HepG2 (cell line): Measurements from ENCODE around the gene STIM1. TPM values are rescaled to one million over a fixed set of nuclear protein-coding genes. Genes with fewer than 3 reads are reported as not detected.

Experiments used
- ATF7 ChIP-seq, 2 experiments: fragments of 450-650 bp in 1 of 2; sonication (generic) in 1 of 2; formaldehyde crosslinking in 1 of 2; IDR thresholded peaks; 2 replicates each; pipeline versions ENCODE4 v1.4.0 to v1.6.1; 2016 to 2020; ENCODE audit warnings: antibody characterized with exemption in 1 of 2, mild to moderate bottlenecking in 1 of 2, missing genetic modification reagents in 1 of 2
- CREB3 ChIP-seq: sonication (generic); formaldehyde crosslinking; IDR thresholded peaks from 2 replicates; pipeline ENCODE4 v1.5.0; 2020; ENCODE audit warnings: missing genetic modification reagents
- GFI1 ChIP-seq: sonication (generic); formaldehyde crosslinking; IDR thresholded peaks from 2 replicates; pipeline ENCODE4 v1.5.0; 2020; ENCODE audit warnings: missing genetic modification reagents, mild to moderate bottlenecking, borderline replicate concordance
- GMEB1 ChIP-seq: sonication (generic); formaldehyde crosslinking; IDR thresholded peaks from 2 replicates; pipeline ENCODE4 v1.5.1; 2020; ENCODE audit warnings: missing genetic modification reagents, mild to moderate bottlenecking, borderline replicate concordance
- GTF3A ChIP-seq: sonication (generic); formaldehyde crosslinking; conservative IDR thresholded peaks from 2 replicates; pipeline ENCODE4 v1.4.0; 2020; ENCODE audit warnings: mild to moderate bottlenecking, missing genetic modification reagents
- HBP1 ChIP-seq: IDR thresholded peaks from 2 replicates; pipeline ENCODE4 v1.6.1; 2016; ENCODE audit warnings: low read depth, control low read depth
- HES4 ChIP-seq: sonication (generic); formaldehyde crosslinking; IDR thresholded peaks from 2 replicates; pipeline ENCODE4 v1.9.0; 2021; ENCODE audit warnings: mild to moderate bottlenecking, missing genetic modification reagents, borderline replicate concordance
- HIVEP1 ChIP-seq: sonication (generic); formaldehyde crosslinking; IDR thresholded peaks from 2 replicates; pipeline ENCODE4 v1.4.0; 2020; ENCODE audit warnings: mild to moderate bottlenecking, missing genetic modification reagents
- HNF1B ChIP-seq: sonication (generic); formaldehyde crosslinking; IDR thresholded peaks from 2 replicates; pipeline ENCODE4 v1.5.1; 2020; ENCODE audit warnings: mild to moderate bottlenecking, moderate library complexity, missing genetic modification reagents
- KDM3A ChIP-seq: IDR thresholded peaks from 2 replicates; pipeline ENCODE4 v1.6.1; 2018; ENCODE audit warnings: low read depth, missing compliant biosample characterization
- MEIS1 ChIP-seq: sonication (generic); formaldehyde crosslinking; IDR thresholded peaks from 2 replicates; pipeline ENCODE4 v1.9.0; 2021; ENCODE audit warnings: mild to moderate bottlenecking, missing genetic modification reagents, moderate library complexity, borderline replicate concordance
- MXI1 ChIP-seq: IDR thresholded peaks from 3 replicates; pipeline ENCODE4 v1.6.1; 2012; ENCODE audit warnings: low read depth, low read length, inconsistent platforms, borderline replicate concordance
- NFE2L1 ChIP-seq: sonication (generic); formaldehyde crosslinking; IDR thresholded peaks from 2 replicates; pipeline ENCODE4 v1.4.0; 2020; ENCODE audit warnings: missing genetic modification reagents, mild to moderate bottlenecking, borderline replicate concordance
- NPAS2 ChIP-seq: sonication (generic); formaldehyde crosslinking; IDR thresholded peaks from 2 replicates; pipeline ENCODE4 v1.8.0; 2022; ENCODE audit warnings: mild to moderate bottlenecking, missing genetic modification reagents, borderline replicate concordance
- POLR2G ChIP-seq: fragments of 200-400 bp; formaldehyde crosslinking; IDR thresholded peaks from 2 replicates; pipeline ENCODE4 v1.6.1; 2018; ENCODE audit warnings: mild to moderate bottlenecking, low read depth, low read length, moderate library complexity
- YEATS2 ChIP-seq: sonication (generic); formaldehyde crosslinking; IDR thresholded peaks from 2 replicates; pipeline ENCODE4 v1.4.0; 2020; ENCODE audit warnings: missing genetic modification reagents, borderline replicate concordance
- ZFP82 ChIP-seq: sonication (generic); formaldehyde crosslinking; IDR thresholded peaks from 2 replicates; pipeline ENCODE4 v1.5.1; 2020; ENCODE audit warnings: mild to moderate bottlenecking, missing genetic modification reagents, borderline replicate concordance
- ZFP90 ChIP-seq: sonication (generic); formaldehyde crosslinking; IDR thresholded peaks from 2 replicates; pipeline ENCODE4 v1.8.0; 2022; ENCODE audit warnings: missing genetic modification reagents, mild to moderate bottlenecking, inconsistent platforms, borderline replicate concordance
- ZNF180 ChIP-seq: sonication (generic); formaldehyde crosslinking; IDR thresholded peaks from 2 replicates; pipeline ENCODE4 v1.4.0; 2020; ENCODE audit warnings: low read depth, missing genetic modification reagents, borderline replicate concordance
- ZNF484 ChIP-seq: sonication (generic); formaldehyde crosslinking; IDR thresholded peaks from 2 replicates; pipeline ENCODE4 v1.5.1; 2020; ENCODE audit warnings: mild to moderate bottlenecking, low read depth, missing genetic modification reagents, borderline replicate concordance
- ZNF562 ChIP-seq: sonication (generic); formaldehyde crosslinking; IDR thresholded peaks from 2 replicates; pipeline ENCODE4 v1.8.0; 2022; ENCODE audit warnings: missing genetic modification reagents, borderline replicate concordance
- ZNF713 ChIP-seq: sonication (generic); formaldehyde crosslinking; IDR thresholded peaks from 2 replicates; pipeline ENCODE4 v1.4.0; 2020; ENCODE audit warnings: mild to moderate bottlenecking, missing genetic modification reagents
- polyA plus RNA-seq, 8 experiments: library from polyadenylated mRNA; depleted of rRNA in 3 of 8; stranded (reverse) in 7 of 8; unstranded in 1 of 8; fragments of >200 nt; fragmentation: Illumina TruSeq in 4 of 8; extraction: Trizol in 4 of 8; gene quantifications; 2 replicates each; pipeline versions ENCODE4 v1.2.1 to v1.2.3, GENCODE V29; 2011 to 2016; ENCODE audit warnings: low read depth in 4 of 8, missing spikeins in 1 of 8, mixed read lengths in 1 of 8; ENCODE audit not compliant: insufficient read depth in 1 of 8
- total RNA-seq, 5 experiments: library from RNA; depleted of rRNA; stranded (reverse); fragments of >200 nt; fragmentation: Illumina TruSeq; extraction: Trizol; gene quantifications; 2 replicates each; pipeline ENCODE4 v1.2.3, GENCODE V29; 2016; ENCODE audit warnings: low read depth in 1 of 5

STIM1 gene
- total and polyA plus RNA-seq, 2 of the 13 experiments (the other 11 are each of a cell fraction or from before 2014, with no cell fraction given) = 19.2 to 28.5 TPM

- no peak for TF ChIP-seq ZNF562 (CRISPR knock-in tag)
- peak; percentile 55; the same call in 1 of the 2 replicates for TF ChIP-seq ATF7 (IDR thresholded peaks at IDR 0.05)
- peak; percentile 74 for TF ChIP-seq ATF7 (CRISPR knock-in tag; IDR thresholded peaks at IDR 0.05)
- TF ChIP-seq KDM3A (CRISPR knock-in tag) = no peak; the same call in 1 of the 2 replicates
- peak; percentile 81; the same call in 1 of the 2 replicates for TF ChIP-seq GFI1
- TF ChIP-seq ZFP90 = peak; percentile 77
- TF ChIP-seq HBP1 (CRISPR knock-in tag) = peak; percentile 92; the same call in 1 of the 2 replicates
- peak; percentile 86 for TF ChIP-seq HNF1B (CRISPR knock-in tag)
- TF ChIP-seq ZNF713 (CRISPR knock-in tag) = peak; percentile 88; the same call in 1 of the 2 replicates
- TF ChIP-seq HIVEP1 = peak; percentile 45; the same call in 1 of the 2 replicates
- TF ChIP-seq GMEB1 (CRISPR knock-in tag) = peak; percentile 97
- TF ChIP-seq HES4 (CRISPR knock-in tag) = no peak
- TF ChIP-seq ZNF180 = no peak
- TF ChIP-seq MXI1 = peak; percentile 85; the same call in 2 of the 3 replicates
- TF ChIP-seq ZNF484 = no peak; the same call in 1 of the 2 replicates
- peak; percentile 88; the same call in 1 of the 2 replicates for TF ChIP-seq MEIS1 (CRISPR knock-in tag)
- no peak for TF ChIP-seq NFE2L1 (CRISPR knock-in tag)
- TF ChIP-seq CREB3 (CRISPR knock-in tag) = no peak; the same call in 1 of the 2 replicates
- TF ChIP-seq NPAS2 = no peak
- peak; percentile 82 for TF ChIP-seq POLR2G
- TF ChIP-seq GTF3A (CRISPR knock-in tag) = no peak
- TF ChIP-seq YEATS2 (CRISPR knock-in tag) = peak; percentile 98
- TF ChIP-seq ZFP82 (CRISPR knock-in tag) = no peak
Measured at GRCh38 chr11:4094348-4095291, 239.2 kb downstream of the STIM1 start, which contains the start of gene RRM1 (continued).
